ENCODE measurements around the gene ATF7IP2. TPM values are rescaled to one million over a fixed set of nuclear protein-coding genes. Genes with fewer than 3 reads are reported as not detected.
"Not testable (repeated sequence)": the region's sequence is repeated elsewhere in the genome, so short reads cannot be mapped to it uniquely, and the experiment has no call there.

ATF7IP2 gene
- total and polyA plus RNA-seq, 4 donors, result 4.9 to 21.2 (median 12.5) TPM

DNA sequence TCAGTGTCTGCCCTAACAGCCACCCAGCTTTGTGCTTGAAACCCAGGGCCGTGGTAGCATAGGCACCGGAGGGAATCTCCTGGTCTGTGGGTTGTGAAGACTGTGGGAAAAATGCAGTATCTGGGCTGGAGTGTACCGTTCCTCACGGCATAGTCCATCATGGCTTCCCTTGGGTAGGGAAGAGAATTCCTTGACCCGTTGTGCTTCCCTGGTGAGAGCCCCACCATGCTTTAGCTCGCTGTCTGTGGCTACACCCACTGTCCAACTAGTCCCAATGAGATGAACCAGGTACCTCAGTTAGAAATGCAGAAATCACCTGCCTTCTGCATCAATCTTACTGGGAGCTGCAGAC, 67.3 kb downstream of the ATF7IP2 start:
- no peak for ATAC-seq (ENCODE audit: low FRiP score)

DNA sequence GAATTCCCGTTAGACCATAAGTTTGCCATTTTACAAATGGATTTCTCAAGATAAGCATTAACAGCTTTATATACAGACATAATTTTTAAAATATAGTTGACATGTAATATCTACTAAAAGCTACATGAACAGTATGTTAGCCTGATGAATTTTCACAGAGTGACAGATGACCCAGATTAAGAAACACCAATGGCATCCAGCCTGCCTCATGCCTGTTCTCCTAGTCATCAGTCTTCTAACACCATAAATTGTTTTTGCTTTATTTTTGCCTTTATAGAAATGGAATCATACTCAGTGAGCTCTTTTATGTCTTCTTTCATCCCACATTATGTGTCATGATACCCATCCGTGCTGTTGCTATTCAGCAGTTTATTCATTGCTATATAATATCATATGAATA, 80.0 kb downstream of the ATF7IP2 start:
- 81 to 88% methylated on average over 2 of the region's 2 CpGs for WGBS, 2 donors
- Histone ChIP-seq H3K27ac (ENCODE audit: low read depth in 1 of 2, low read length in 2 of 2) (no peak overlapping the region), H3K9me3 (ENCODE audit: control insufficient read depth, low read length) (no peaks in the 10 kb centered on the region), H3K4me3 (ENCODE audit: low read length in 2 of 2) (no peak overlapping the region), H3K27me3 (ENCODE audit: control insufficient read depth in 1 of 2, insufficient read depth in 2 of 2, low read length in 1 of 2) (no peaks in the 10 kb centered on the region), H3K4me1 (ENCODE audit: control insufficient read depth in 1 of 2, insufficient read depth in 2 of 2, low read length in 2 of 2) (no peaks in the 10 kb centered on the region), H3K36me3 (ENCODE audit: control insufficient read depth in 1 of 2, insufficient read depth in 2 of 2, low read length in 1 of 2) (no peaks in the 10 kb centered on the region)
- DNase-seq, result no peak
- no peak for ATAC-seq (ENCODE audit: low FRiP score)
- intact Hi-C loops (cut with DNase I), result no loop called here

More for the DNA sequence above, 67.3 kb downstream of the ATF7IP2 start:
- intact Hi-C loops (cut with DNase I), result no loop called here
- 98% methylated on average over 6 of the region's 6 CpGs for WGBS, 2 donors
- Histone ChIP-seq H3K36me3 (ENCODE audit: control insufficient read depth in 1 of 2, insufficient read depth in 2 of 2, low read length in 1 of 2) (peaks cover 6 to 7% of the 10 kb centered on the region in 2 donors), H3K4me1 (ENCODE audit: control insufficient read depth in 1 of 2, insufficient read depth in 2 of 2, low read length in 2 of 2) (no peaks in the 10 kb centered on the region), H3K27ac (ENCODE audit: low read depth in 1 of 2, low read length in 2 of 2) (no peak overlapping the region), H3K27me3 (ENCODE audit: control insufficient read depth in 1 of 2, insufficient read depth in 2 of 2, low read length in 1 of 2) (no peaks in the 10 kb centered on the region), H3K9me3 (ENCODE audit: control insufficient read depth, low read length) (no peaks in the 10 kb centered on the region), H3K4me3 (ENCODE audit: low read length in 2 of 2) (no peak overlapping the region)
- DNase-seq, result no peak

DNA sequence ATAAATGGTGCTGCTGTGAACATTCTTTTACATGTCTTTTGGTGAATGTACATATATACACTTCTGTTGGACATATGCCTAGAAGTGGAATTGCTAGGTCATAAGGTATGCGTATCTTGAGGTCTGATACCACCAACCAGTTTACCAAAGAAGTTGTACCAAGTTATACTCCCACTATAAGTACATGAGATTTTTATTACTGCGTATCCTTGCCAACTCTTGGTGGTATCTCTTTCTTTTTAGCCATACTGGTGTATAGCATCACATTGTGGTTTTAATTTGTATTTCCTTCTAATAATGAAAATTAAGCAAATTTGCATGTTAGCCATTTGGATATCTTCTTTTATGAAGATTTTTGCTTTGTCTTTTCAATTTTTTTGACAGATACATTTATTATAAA, 80.5 kb downstream of the ATF7IP2 start:
- no peaks in the 10 kb centered on the region for H3K9me3 ChIP-seq (ENCODE audit: control insufficient read depth, low read length)
- 94 to 97% methylated on average over 2 of the region's 2 CpGs for WGBS, 2 donors

DNA sequence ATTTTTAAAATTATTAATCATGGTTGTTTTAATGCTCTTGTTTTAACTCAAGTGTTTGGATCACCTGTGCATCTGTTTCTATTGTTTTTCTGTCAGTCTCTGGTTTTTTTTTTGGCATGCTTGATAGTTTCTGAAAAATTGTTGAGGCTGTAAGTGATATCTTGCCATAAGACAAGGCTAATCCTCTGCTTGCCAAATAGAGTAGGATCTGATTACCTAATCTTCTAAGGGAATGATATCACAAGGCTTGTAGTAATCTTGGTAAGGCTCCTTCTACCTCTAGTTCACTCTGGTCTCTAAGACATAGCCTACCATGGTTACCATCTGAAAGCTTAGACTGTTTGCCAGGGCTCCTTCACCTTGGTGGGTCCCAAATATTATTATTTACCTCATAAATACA, 81.0 kb downstream of the ATF7IP2 start:
- DNase-seq, result no peak
- no peaks in the 10 kb centered on the region for H3K4me1 ChIP-seq (ENCODE audit: control insufficient read depth in 1 of 2, insufficient read depth in 2 of 2, low read length in 2 of 2)

More for the DNA sequence above, 80.5 kb downstream of the ATF7IP2 start:
- Histone ChIP-seq H3K4me1 (ENCODE audit: control insufficient read depth in 1 of 2, insufficient read depth in 2 of 2, low read length in 2 of 2) (no peaks in the 10 kb centered on the region), H3K4me3 (ENCODE audit: low read length in 2 of 2) (no peak overlapping the region), H3K27me3 (ENCODE audit: control insufficient read depth in 1 of 2, insufficient read depth in 2 of 2, low read length in 1 of 2) (no peaks in the 10 kb centered on the region), H3K36me3 (ENCODE audit: control insufficient read depth in 1 of 2, insufficient read depth in 2 of 2, low read length in 1 of 2) (no peaks in the 10 kb centered on the region), H3K27ac (ENCODE audit: low read depth in 1 of 2, low read length in 2 of 2) (no peak overlapping the region)
- intact Hi-C loops (cut with DNase I), result no loop called here
- ATAC-seq (ENCODE audit: low FRiP score) (no peak), DNase-seq (no peak)

DNA sequence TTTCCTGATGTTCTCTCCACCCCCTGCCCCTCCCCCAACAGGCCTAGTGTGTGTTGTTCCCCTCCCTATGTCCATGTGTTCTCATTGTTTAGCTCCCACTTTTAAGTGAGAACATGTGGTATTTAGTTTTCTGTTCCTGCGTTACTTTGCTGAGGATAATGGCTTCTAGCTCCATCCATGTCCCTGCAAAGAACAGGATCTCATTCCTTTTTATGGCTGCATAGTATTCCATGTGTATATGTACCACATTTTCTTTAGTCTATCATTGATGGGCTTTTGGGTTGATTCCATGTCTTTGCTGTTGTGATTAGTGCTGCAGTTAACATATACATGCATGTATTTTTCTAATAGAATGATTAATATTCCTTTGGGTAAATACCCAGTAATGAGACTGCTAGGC, 90.8 kb downstream of the ATF7IP2 start:
- H3K4me3 ChIP-seq (ENCODE audit: low read length in 2 of 2); H3K4me1 ChIP-seq (ENCODE audit: control insufficient read depth in 1 of 2, insufficient read depth in 2 of 2, low read length in 2 of 2); intact Hi-C loops (cut with DNase I); H3K27ac ChIP-seq (ENCODE audit: low read depth in 1 of 2, low read length in 2 of 2); ATAC-seq (ENCODE audit: low FRiP score); H3K36me3 ChIP-seq (ENCODE audit: control insufficient read depth in 1 of 2, insufficient read depth in 2 of 2, low read length in 1 of 2); DNase-seq; H3K9me3 ChIP-seq (ENCODE audit: control insufficient read depth, low read length); H3K27me3 ChIP-seq (ENCODE audit: control insufficient read depth in 1 of 2, insufficient read depth in 2 of 2, low read length in 1 of 2): not testable (repeated sequence)
- WGBS, 2 donors, result 94 to 97% methylated on average over 1 of the region's 1 CpG

More for the DNA sequence above, 81.0 kb downstream of the ATF7IP2 start:
- Histone ChIP-seq H3K9me3 (ENCODE audit: control insufficient read depth, low read length) (no peaks in the 10 kb centered on the region), H3K27ac (ENCODE audit: low read depth in 1 of 2, low read length in 2 of 2) (no peak overlapping the region), H3K4me3 (ENCODE audit: low read length in 2 of 2) (no peak overlapping the region), H3K27me3 (ENCODE audit: control insufficient read depth in 1 of 2, insufficient read depth in 2 of 2, low read length in 1 of 2) (no peaks in the 10 kb centered on the region), H3K36me3 (ENCODE audit: control insufficient read depth in 1 of 2, insufficient read depth in 2 of 2, low read length in 1 of 2) (no peaks in the 10 kb centered on the region)
- no peak for ATAC-seq (ENCODE audit: low FRiP score)
- intact Hi-C loops (cut with DNase I), result no loop called here

DNA sequence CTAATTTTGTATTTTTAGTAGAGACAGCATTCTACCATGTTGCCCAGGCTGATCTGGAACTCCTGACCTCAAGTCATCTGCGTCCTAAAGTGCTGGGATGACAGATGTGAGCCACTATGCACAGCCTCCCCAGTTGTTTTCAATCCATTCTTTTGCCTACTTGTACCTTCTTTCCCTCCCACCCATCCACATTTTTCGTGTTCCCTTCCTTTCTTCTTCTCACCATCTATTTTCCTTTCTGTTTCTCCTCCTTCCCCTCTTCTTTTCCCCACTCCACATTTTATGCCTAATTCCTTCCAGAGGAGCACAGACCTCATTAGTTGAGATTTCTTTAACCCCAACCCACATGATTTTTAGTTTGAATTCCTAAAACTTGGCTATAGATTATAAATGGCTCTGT, 94.3 kb downstream of the ATF7IP2 start:
- no peaks in the 10 kb centered on the region for H3K9me3 ChIP-seq (ENCODE audit: control insufficient read depth, low read length)
- DNase-seq (no peak), ATAC-seq (ENCODE audit: low FRiP score) (no peak)
- 70 to 84% methylated on average over 2 of the region's 2 CpGs for WGBS, 2 donors
- peaks cover 0 to 5% of the 10 kb centered on the region in 2 donors for H3K4me1 ChIP-seq (ENCODE audit: control insufficient read depth in 1 of 2, insufficient read depth in 2 of 2, low read length in 2 of 2)
- no peaks in the 10 kb centered on the region for H3K36me3 ChIP-seq (ENCODE audit: control insufficient read depth in 1 of 2, insufficient read depth in 2 of 2, low read length in 1 of 2)
- intact Hi-C loops (cut with DNase I), result no loop called here
- H3K27ac ChIP-seq (ENCODE audit: low read depth in 1 of 2, low read length in 2 of 2), result no peak overlapping the region
- no peak overlapping the region for H3K4me3 ChIP-seq (ENCODE audit: low read length in 2 of 2)
- H3K27me3 ChIP-seq (ENCODE audit: control insufficient read depth in 1 of 2, insufficient read depth in 2 of 2, low read length in 1 of 2), result no peaks in the 10 kb centered on the region

DNA sequence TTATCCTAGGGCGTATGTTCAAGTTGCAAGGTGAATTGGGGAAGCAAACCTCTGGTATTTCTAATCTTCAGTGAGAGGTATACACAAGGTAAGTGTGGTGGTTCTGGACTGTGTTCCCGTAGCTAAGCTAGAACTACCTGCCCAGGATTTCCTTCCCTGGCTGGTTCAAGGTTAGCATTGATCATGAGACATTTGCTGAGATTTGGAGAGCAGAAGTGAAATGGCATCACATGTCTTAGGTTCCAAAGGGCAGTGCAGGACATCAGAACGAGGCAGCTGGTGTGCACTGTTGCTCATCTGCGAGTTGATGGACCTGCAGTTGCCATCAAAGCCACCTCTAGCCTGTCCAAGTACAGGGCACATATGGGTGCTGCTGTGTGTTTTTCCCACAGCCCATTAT, 99.3 kb downstream of the ATF7IP2 start:
- intact Hi-C loops (cut with DNase I), result no loop called here
- Histone ChIP-seq H3K36me3 (ENCODE audit: control insufficient read depth in 1 of 2, insufficient read depth in 2 of 2, low read length in 1 of 2) (no peaks in the 10 kb centered on the region), H3K9me3 (ENCODE audit: control insufficient read depth, low read length) (no peaks in the 10 kb centered on the region), H3K4me3 (ENCODE audit: low read length in 2 of 2) (no peak overlapping the region), H3K27me3 (ENCODE audit: control insufficient read depth in 1 of 2, insufficient read depth in 2 of 2, low read length in 1 of 2) (no peaks in the 10 kb centered on the region), H3K4me1 (ENCODE audit: control insufficient read depth in 1 of 2, insufficient read depth in 2 of 2, low read length in 2 of 2) (peaks cover 0 to 5% of the 10 kb centered on the region in 2 donors), H3K27ac (ENCODE audit: low read depth in 1 of 2, low read length in 2 of 2) (no peak overlapping the region)
- 94 to 96% methylated on average over 4 of the region's 4 CpGs for WGBS, 2 donors
- DNase-seq, result no peak
- ATAC-seq (ENCODE audit: low FRiP score), result no peak

DNA sequence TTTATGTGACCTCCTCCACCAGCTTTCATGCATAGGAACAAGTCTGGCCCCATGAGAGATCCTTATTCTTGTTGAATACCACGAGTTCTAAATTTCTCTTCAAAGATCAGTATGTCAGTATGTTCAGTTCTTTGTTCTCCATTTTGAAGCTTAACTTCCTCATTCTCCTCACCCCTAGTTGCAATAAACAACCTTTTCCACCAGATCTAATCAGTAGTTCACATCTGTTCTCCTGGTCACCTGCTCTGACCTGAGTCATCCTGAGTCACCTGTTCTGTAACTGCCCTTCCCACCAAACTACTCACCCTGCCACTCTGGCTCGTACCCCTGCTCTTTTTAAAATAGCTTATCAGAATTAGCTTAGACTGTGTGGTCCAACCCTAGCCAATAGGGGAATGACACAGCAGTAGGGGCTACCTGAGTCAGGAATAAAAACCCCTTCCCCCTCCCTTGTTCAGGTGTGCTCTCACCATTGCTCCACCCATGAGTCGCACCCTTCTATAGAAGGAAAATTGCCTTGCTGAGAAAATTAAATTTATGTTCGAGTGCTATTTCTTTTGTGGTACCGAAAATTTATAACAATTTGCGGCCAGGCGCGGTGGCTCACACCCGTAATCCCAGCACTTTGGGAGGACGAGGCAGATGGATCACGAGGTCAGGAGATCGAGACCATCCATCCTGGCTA, 100.0 kb downstream of the ATF7IP2 start:
- Histone ChIP-seq H3K4me3 (ENCODE audit: low read length in 2 of 2) (no peak overlapping the region), H3K27me3 (ENCODE audit: control insufficient read depth in 1 of 2, insufficient read depth in 2 of 2, low read length in 1 of 2) (no peaks in the 10 kb centered on the region), H3K36me3 (ENCODE audit: control insufficient read depth in 1 of 2, insufficient read depth in 2 of 2, low read length in 1 of 2) (no peaks in the 10 kb centered on the region), H3K4me1 (ENCODE audit: control insufficient read depth in 1 of 2, insufficient read depth in 2 of 2, low read length in 2 of 2) (peaks cover 0 to 5% of the 10 kb centered on the region in 2 donors), H3K27ac (ENCODE audit: low read depth in 1 of 2, low read length in 2 of 2) (no peak overlapping the region), H3K9me3 (ENCODE audit: control insufficient read depth, low read length) (no peaks in the 10 kb centered on the region)
- DNase-seq (no peak), ATAC-seq (ENCODE audit: low FRiP score) (no peak)
- intact Hi-C loops (cut with DNase I), result no loop called here
- 95 to 97% methylated on average over 12 of the region's 12 CpGs for WGBS, 2 donors

DNA sequence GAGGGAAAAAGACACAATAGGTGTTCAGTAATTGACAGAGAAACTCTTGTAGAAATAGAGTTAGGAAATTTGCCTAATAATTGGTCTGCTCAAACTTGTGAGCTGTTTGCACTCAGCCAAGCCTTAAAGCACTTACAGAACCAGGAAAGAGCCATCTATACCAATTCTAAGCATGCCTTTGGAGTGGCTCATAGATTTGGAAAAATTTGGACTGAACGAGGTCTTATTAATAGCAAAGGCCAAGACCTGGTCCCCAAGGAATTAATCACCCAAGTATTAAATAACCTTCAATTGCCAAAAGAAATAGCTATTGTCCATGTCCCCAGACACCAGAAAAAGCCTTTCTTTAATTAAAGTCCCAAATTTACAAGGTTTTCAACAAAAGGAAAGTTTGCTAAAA, 104.3 kb downstream of the ATF7IP2 start:
- Histone ChIP-seq H3K27ac (ENCODE audit: low read depth in 1 of 2, low read length in 2 of 2) (no peak overlapping the region), H3K4me3 (ENCODE audit: low read length in 2 of 2) (no peak overlapping the region), H3K4me1 (ENCODE audit: control insufficient read depth in 1 of 2, insufficient read depth in 2 of 2, low read length in 2 of 2) (no peaks in the 10 kb centered on the region), H3K27me3 (ENCODE audit: control insufficient read depth in 1 of 2, insufficient read depth in 2 of 2, low read length in 1 of 2) (no peaks in the 10 kb centered on the region), H3K36me3 (ENCODE audit: control insufficient read depth in 1 of 2, insufficient read depth in 2 of 2, low read length in 1 of 2) (no peaks in the 10 kb centered on the region), H3K9me3 (ENCODE audit: control insufficient read depth, low read length) (no peaks in the 10 kb centered on the region)
- 3 to 6% methylated on average over 1 of the region's 1 CpG for WGBS, 2 donors
- no peak for ATAC-seq (ENCODE audit: low FRiP score)
- no peak for DNase-seq
- intact Hi-C loops (cut with DNase I), result no loop called here

Measured in aorta (tissue), 5 donors.